Chondrocyte (in vitro differentiated cells): Measurements from ENCODE around the gene TWSG1. TPM values are rescaled to one million over a fixed set of nuclear protein-coding genes. Genes with fewer than 3 reads are reported as not detected.
A peak's percentile ranks its signal among the peaks of the same experiment; 100 is the strongest.

Experiments
- DNase-seq: peaks from one replicate; pipeline ENCODE4 v3.0.0; 2021; ENCODE audit warnings: mixed read lengths, low spot score
- H3K27ac Mint-ChIP-seq: one replicate; pipeline ENCODE4 v1.8.0; 2021; ENCODE audit warnings: mild to moderate bottlenecking, moderate library complexity, mixed read lengths; ENCODE audit not compliant: unreplicated experiment
- H3K27me3 Mint-ChIP-seq: 2 replicates; pipeline ENCODE4 v1.8.0; 2021; ENCODE audit warnings: low read depth, mixed read lengths
- H3K36me3 Mint-ChIP-seq: 2 replicates; pipeline ENCODE4 v1.8.0; 2021; ENCODE audit warnings: low read depth, mixed read lengths
- H3K4me1 Mint-ChIP-seq: 2 replicates; pipeline ENCODE4 v1.8.0; 2021; ENCODE audit warnings: low read depth, mild to moderate bottlenecking, mixed read lengths
- H3K4me3 Mint-ChIP-seq: one replicate; pipeline ENCODE4 v1.8.0; 2021; ENCODE audit warnings: mild to moderate bottlenecking, moderate library complexity, mixed read lengths; ENCODE audit not compliant: unreplicated experiment
- H3K9me3 Mint-ChIP-seq: 2 replicates; pipeline ENCODE4 v1.8.0; 2021; ENCODE audit warnings: low read depth, mixed read lengths
- total RNA-seq: library from RNA; stranded (reverse); gene quantifications from 3 replicates; pipeline ENCODE4 v1.2.1, GENCODE V29; 2021
- TF ChIP-seq, protein P1 (sequence below): fragments of 200-600 bp; sonication (generic); IDR thresholded peaks from 2 replicates; pipeline ENCODE4 v1.5.0; 2021; ENCODE audit warnings: antibody characterized with exemption, mild to moderate bottlenecking, moderate library complexity

Gene TWSG1
- total RNA-seq, 1 donor from 2014 or later, result 99.5 TPM

DNA sequence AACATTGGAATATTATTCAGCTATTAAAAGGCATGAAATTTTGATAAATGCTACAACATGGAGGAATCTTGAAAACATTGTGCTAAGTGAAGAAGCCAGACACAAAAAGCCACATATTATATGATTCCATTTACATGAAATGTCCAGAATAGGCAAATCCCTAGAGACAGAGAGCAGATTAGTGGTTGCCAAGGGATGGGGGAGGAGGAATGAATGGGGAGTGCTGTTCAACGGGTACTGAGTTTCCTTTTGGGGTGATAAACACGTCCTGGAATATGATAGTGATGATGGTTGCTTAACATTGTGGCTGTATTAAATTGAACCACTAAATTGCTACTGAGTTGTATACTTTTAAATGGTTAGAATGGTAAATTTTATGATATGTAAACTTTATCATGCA lies 8.9 kb upstream of the TWSG1 start:
- H3K27ac Mint-ChIP-seq, result no peak overlapping the region
- peaks cover 6% of the 10 kb centered on the region for H3K36me3 Mint-ChIP-seq
- TF ChIP-seq, protein P1, sequence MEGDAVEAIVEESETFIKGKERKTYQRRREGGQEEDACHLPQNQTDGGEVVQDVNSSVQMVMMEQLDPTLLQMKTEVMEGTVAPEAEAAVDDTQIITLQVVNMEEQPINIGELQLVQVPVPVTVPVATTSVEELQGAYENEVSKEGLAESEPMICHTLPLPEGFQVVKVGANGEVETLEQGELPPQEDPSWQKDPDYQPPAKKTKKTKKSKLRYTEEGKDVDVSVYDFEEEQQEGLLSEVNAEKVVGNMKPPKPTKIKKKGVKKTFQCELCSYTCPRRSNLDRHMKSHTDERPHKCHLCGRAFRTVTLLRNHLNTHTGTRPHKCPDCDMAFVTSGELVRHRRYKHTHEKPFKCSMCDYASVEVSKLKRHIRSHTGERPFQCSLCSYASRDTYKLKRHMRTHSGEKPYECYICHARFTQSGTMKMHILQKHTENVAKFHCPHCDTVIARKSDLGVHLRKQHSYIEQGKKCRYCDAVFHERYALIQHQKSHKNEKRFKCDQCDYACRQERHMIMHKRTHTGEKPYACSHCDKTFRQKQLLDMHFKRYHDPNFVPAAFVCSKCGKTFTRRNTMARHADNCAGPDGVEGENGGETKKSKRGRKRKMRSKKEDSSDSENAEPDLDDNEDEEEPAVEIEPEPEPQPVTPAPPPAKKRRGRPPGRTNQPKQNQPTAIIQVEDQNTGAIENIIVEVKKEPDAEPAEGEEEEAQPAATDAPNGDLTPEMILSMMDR, result no peak
- no peaks in the 10 kb centered on the region for H3K27me3 Mint-ChIP-seq
- no peak overlapping the region for H3K4me3 Mint-ChIP-seq
- no peak for DNase-seq
- peaks cover 13% of the 10 kb centered on the region for H3K4me1 Mint-ChIP-seq
- H3K9me3 Mint-ChIP-seq, result peaks cover 16% of the 10 kb centered on the region

DNA sequence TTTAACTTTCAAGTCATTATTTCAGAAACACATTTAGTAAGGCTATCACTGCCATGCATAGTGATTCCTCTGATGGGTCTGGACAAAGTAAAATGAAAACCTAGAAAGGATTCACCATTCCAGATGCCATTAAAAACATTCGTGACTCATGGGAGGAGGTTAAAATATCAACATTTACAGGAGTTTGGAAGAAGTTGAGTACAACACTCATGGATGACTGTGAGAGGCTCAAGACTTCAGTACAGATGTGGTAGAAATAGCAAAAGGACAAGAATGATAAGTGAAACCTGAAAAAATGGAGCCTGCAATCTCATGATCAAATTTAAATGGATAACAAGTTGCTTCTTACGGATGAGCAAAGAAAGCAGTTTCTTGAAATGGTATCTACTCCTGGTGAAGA lies 5.8 kb upstream of the TWSG1 start:
- H3K4me3 Mint-ChIP-seq, result no peak overlapping the region
- DNase-seq, result no peak
- H3K27me3 Mint-ChIP-seq, result no peaks in the 10 kb centered on the region
- TF ChIP-seq, protein P1, result no peak
- H3K36me3 Mint-ChIP-seq, result peaks cover 5% of the 10 kb centered on the region
- no peak overlapping the region for H3K27ac Mint-ChIP-seq
- peaks cover 13% of the 10 kb centered on the region for H3K4me1 Mint-ChIP-seq
- H3K9me3 Mint-ChIP-seq, result peaks cover 12% of the 10 kb centered on the region

DNA sequence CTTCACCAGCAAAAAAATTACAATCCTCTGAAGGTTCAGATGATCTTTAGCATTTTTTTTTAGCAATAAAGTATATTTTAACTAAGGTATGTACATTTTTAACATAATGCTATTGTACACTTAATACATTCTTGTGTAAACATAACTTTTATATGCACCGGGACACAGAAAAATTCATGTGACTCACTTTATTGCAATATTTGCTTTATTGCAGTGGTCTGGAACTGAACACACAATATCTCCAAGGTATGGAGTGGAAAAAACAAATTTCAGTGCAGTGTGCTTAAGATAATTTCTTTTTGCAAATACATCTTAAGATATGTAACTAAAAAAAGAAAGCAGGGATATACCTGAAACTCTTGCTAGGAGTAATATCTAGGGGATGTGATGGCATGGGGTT lies 5.1 kb upstream of the TWSG1 start:
- peaks cover 5% of the 10 kb centered on the region for H3K36me3 Mint-ChIP-seq
- H3K4me1 Mint-ChIP-seq, result peaks cover 13% of the 10 kb centered on the region
- TF ChIP-seq, protein P1, result no peak
- H3K9me3 Mint-ChIP-seq, result peaks cover 12% of the 10 kb centered on the region
- no peak overlapping the region for H3K27ac Mint-ChIP-seq
- no peak overlapping the region for H3K4me3 Mint-ChIP-seq
- DNase-seq, result no peak
- no peaks in the 10 kb centered on the region for H3K27me3 Mint-ChIP-seq

DNA sequence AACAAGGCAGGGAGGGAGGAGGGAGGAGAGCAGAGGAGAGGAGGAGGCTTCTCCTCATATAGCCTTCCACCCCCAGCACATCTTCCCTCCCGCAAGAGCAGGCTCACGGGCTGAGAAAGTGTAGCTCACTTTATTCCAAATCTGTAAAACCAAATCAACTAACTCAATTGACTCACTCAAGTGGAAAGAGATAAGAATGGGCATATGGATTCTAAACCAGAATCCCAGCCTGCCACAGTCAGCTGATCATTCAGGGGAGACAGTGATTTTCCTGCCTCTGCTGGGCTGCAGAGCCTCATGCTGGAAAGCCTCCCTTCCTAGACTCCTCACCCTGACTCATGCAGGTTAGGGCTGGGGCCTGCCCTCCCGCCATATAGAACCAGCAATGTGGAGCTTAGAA lies 4.2 kb upstream of the TWSG1 start:
- Mint-ChIP-seq H3K36me3 (peaks cover 5% of the 10 kb centered on the region), H3K4me3 (no peak overlapping the region), H3K9me3 (peaks cover 12% of the 10 kb centered on the region), H3K4me1 (peaks cover 13% of the 10 kb centered on the region), H3K27ac (no peak overlapping the region), H3K27me3 (no peaks in the 10 kb centered on the region)
- no peak for DNase-seq
- TF ChIP-seq, protein P1, result no peak

DNA sequence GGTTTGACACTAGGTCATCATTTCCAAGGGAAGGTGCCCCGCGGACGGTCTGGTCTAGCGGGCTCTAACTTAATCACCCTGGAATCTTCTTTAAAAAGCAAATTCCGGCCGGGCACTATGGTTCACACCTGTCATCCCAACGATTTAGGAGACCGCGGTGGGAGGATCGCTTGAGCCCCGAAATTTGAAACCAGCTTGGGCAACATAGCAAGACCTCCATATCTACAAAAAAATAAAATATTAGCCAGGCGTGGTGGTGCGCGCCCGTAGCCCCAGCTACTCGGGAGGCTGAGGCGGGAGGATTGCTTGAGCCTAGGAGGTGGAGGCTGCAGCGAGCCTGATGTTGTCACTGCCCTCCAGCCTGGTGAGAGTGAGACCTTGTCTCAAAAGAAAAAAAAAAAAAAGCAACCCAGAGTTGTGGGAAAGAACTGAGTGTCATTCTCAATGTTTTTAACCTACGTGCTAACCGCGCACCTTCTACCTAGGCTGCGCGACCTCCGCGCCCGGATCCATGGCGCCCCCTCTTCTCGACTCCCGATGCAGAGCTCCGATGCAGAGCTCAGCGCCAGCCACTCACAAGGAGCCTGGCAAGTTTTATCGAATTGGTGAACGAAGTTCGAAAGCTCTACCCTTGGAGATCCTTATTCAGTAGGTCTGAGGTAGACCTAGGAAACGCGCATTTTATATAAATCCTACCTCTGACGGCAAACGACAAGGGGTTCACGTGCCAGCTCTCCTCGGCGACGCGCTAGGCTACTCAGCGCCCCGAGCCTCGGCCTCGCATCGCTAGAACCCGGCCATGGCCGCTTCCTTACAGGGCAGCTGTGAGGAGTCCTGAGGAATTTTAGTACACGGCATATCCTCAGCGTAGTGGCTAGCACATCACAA lies 888 bp upstream of the TWSG1 start:
- Mint-ChIP-seq H3K9me3 (peaks cover 6% of the 10 kb centered on the region), H3K4me3 (peak overlapping the region; percentile 91), H3K4me1 (peaks cover 30% of the 10 kb centered on the region), H3K36me3 (peaks cover 4% of the 10 kb centered on the region), H3K27ac (peak overlapping the region; percentile 99), H3K27me3 (no peaks in the 10 kb centered on the region)
- DNase-seq, result no peak
- TF ChIP-seq, protein P1, result peak; percentile 31
